HG02884 (cell line): Measurements from ENCODE around the gene DNAJB6.

Experiments used
- ATAC-seq: cut with Tn5 transposase; IDR thresholded peaks from one replicate; pipeline ENCODE4 v1.9.1; 2021; ENCODE audit warnings: mild to moderate bottlenecking, moderate library complexity; ENCODE audit not compliant: unreplicated experiment

DNAJB6 gene

GRCh38 chr7:157425137-157425731 is 88.4 kb downstream of the DNAJB6 start:
- no peak for ATAC-seq

GRCh38 chr7:157425761-157426160 is 89.0 kb downstream of the DNAJB6 start:
- no peak for ATAC-seq

GRCh38 chr7:157426463-157427301 is 89.9 kb downstream of the DNAJB6 start:
- no peak for ATAC-seq

GRCh38 chr7:157427811-157428553 is 91.2 kb downstream of the DNAJB6 start:
- no peak for ATAC-seq

GRCh38 chr7:157428554-157428945 is 91.7 kb downstream of the DNAJB6 start:
- no peak for ATAC-seq

GRCh38 chr7:157429001-157429679 is 92.3 kb downstream of the DNAJB6 start:
- no peak for ATAC-seq

DNA sequence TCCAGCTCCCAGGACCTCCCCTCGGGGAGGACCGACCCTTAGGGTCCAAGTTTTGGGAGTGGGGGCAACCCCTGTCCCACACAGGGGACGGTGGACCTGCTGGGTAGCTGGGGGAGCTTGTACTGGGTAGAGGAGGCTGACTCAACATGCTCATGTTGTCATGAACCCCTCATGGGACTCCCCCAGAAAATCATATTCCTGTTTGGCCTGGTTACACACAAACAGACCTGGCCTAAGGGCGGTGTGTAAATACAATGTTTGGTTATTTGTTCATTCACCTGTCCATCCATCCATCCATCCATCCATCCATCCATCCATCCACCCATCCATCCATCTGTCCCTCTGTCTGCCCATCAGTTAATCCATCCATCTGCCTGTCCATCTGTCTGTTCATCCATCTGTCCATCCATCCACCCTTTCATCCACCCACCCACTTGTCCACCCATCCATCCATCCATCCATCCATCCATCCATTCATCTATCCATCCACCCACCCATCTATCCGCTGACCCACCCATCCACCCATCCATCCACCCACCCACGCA is 92.9 kb downstream of the DNAJB6 start:
- ATAC-seq = no peak

DNA sequence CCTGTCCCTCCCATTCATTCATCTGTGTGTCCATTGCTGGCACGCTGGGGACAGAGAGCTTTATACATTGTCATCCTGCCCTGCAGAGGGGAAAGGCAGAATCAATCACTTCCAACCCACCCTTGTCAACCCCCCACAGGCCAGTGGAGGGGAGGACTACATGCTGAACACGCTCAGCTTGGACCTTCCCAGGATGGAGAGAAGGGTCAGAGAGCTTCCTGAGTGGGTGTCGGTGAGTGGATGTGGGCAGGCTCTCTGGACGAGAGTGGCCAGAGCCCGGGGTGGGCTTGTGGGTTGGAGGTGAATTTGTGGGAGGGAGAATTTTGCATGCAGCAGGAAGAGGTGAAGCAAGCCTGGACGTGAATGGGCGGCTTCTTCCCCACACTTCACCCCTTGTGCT is 93.9 kb downstream of the DNAJB6 start:
- ATAC-seq = no peak

DNA sequence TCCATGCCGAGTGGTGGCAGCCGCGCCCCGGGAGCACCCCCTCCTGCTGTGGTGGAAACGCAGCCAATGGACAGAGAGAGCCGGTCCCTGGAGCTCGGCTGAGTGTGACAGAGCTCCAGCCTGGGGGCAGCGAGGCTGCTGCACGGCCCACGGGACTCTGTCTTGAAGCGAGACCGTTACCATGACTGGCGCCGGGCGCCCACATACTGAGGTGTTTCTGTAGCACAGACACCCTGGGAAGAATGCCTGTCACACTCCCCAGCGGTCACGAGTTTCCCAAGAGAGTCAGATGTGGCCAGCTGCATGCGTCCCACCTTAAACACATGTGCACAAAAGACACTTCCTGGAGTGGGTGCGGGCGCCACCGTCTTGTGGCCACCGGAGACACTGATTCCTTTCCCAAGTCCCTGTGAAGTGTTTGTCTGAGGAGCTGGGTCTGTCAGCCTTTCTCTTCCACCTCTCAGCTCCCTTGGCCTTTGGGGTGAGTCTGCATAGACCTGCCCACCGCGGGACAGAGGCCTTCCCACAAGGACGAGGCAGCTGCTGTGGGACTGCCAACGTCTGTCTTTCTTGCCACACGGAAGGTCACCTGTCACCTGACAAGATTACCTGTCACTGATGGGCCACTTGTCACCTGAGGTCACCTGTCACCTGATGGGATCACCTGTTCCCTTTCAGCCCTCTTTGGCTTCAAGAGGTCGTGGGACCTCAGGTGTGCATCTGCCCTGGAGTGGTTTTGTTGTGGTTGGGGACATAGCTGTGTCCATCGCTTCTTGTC is 94.6 kb downstream of the DNAJB6 start:
- ATAC-seq = no peak

- ATAC-seq = no peak
Observed at GRCh38 chr7:157431951-157432540, 95.2 kb downstream of the DNAJB6 start.

DNA sequence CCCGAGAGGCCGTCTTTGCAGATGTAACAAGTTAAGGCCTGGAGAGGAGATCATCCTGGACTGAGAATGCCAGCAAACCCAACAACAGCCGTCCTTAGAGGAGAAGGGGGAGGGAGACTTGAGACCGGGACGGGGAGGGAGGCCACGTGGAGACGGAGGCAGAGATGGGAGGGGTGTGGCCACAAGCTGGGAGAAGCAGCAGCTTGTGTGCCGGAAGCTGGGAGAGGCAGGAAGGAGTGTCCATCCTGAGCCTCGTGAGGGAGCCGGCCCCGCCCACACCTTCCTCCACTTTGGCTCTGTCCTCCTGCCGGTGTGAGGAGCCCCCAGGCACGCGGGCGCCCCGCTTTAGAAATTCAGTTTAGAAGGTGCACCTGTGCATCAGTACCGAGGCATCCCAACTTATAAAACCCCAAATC is 95.7 kb downstream of the DNAJB6 start:
- ATAC-seq = no peak

DNA sequence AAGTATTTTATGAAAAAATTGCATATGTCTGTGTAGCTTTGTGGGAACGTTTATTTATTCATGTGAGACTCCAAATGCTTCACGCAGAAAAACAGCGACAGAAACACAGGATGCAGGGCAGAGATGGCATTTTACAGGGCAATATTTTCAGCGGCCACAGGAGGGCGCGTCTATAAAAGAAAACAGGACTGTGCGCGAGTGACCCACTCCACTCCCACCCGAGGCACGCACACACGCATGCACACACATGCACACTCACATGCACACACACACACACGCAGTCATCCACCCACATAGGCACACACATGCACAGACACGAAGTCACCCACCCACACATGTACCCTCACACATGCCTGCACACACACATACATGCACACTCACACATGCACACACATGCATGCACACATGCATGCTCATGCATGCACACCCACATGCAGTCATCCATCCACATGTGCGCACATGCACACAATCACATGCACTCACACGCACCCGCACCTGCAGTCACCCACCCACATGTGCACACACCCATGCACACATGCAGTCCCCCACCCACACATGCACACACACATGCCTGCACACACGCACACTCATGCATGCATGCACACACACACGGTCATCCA is 96.3 kb downstream of the DNAJB6 start:
- ATAC-seq = no peak

DNA sequence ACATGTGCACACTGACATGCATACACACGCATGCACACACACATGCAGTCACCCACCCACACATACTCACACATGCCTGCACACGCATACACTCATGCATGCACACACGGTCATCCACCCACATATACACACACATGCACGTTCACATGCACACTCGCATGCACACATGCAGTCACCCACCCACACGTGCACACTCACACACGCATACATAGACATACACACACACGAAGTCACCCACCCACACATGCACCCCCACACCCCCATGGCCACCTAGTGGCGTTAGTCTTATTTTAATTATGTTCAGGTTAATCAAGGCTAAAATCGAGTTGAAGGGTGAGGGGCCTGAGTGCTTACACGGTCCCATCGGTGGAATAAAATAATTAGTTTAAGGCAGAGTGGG is 96.8 kb downstream of the DNAJB6 start:
- no peak for ATAC-seq

- ATAC-seq = no peak
Observed at GRCh38 chr7:157434231-157434630, 97.4 kb downstream of the DNAJB6 start.

GRCh38 chr7:157434701-157435100 is 97.9 kb downstream of the DNAJB6 start:
- no peak for ATAC-seq

GRCh38 chr7:157436076-157436475 is 99.3 kb downstream of the DNAJB6 start:
- ATAC-seq = no peak

- no peak for ATAC-seq
Observed at GRCh38 chr7:157436763-157437480, 100.1 kb downstream of the DNAJB6 start.

DNA sequence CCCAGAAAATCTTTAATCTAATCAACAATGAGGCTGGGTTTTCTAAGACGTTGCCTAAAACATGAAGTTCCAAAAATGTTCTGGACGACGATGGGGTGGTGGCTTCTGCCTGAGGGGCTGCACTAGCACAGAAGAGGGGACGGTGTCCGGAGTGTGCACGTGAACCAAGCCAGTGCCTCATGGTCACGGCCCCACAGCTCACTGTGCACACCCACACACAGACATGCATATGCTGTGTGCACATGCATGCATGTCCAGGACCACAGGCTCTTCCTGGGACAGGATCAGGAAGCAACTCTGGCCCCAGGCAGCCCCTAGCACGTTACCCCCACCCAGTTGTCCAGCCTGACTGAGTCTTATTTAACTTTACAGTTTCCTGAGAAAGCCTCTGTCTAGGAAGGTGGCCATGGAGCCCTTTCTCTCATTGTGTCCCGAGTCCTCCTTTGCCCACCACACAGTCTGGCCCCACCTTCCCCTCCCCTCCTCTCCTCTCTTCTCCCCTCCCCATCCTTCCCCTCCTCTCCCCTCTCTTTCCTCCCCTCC is 100.8 kb downstream of the DNAJB6 start:
- ATAC-seq = no peak
